ENCODE data around the gene OR6P1.

The OR6P1 gene

GRCh38 chr1:158570480-158570879 is at the start of gene OR6P1:
OR6P1 (minus strand) TSS chr1:158570580; CDS start chr1:158563604, 6,976 bp downstream.
- no peak for DNase-seq

- DNase-seq: no peak
Observed at GRCh38 chr1:158613764-158614163, 43.4 kb upstream of the OR6P1 start.

GRCh38 chr1:158611916-158612315 is 41.5 kb upstream of the OR6P1 start:
- no peak for DNase-seq

- DNase-seq: no peak
Observed at GRCh38 chr1:158607296-158607695, 36.9 kb upstream of the OR6P1 start.

GRCh38 chr1:158604968-158605367 is 34.6 kb upstream of the OR6P1 start, which contains the start of gene OR10Z1:
OR10Z1 (plus strand) TSS chr1:158605268; CDS start chr1:158606439, 1,171 bp downstream.
- no peak for DNase-seq

GRCh38 chr1:158600735-158601134 is 30.4 kb upstream of the OR6P1 start:
- no peak for DNase-seq

- no peak for DNase-seq
Observed at GRCh38 chr1:158586942-158587341, 16.6 kb upstream of the OR6P1 start.

- no peak for DNase-seq
Observed at GRCh38 chr1:158583962-158584361, 13.6 kb upstream of the OR6P1 start.

GRCh38 chr1:158579733-158580132 is 9.4 kb upstream of the OR6P1 start, which contains the start of gene OR10X1:
OR10X1 (minus strand) TSS chr1:158579899; CDS start chr1:158579899, 0 bp downstream.
- no peak for DNase-seq

GRCh38 chr1:158577561-158577960 is 7.2 kb upstream of the OR6P1 start:
- no peak for DNase-seq

- no peak for DNase-seq
Observed at GRCh38 chr1:158572226-158572625, 1.8 kb upstream of the OR6P1 start.

GRCh38 chr1:158564608-158565007 is 5.8 kb downstream of the OR6P1 start:
- DNase-seq: peak; percentile 57

- peak; percentile 10 for DNase-seq
Observed at GRCh38 chr1:158563853-158564252, 6.5 kb downstream of the OR6P1 start.

- DNase-seq: no peak
Observed at GRCh38 chr1:158559696-158560095, 10.7 kb downstream of the OR6P1 start.

GRCh38 chr1:158554352-158554751 is 16.0 kb downstream of the OR6P1 start, which contains the start of gene OR6Y1:
OR6Y1 (minus strand) TSS chr1:158554405; CDS start chr1:158548105, 6,300 bp downstream.
- DNase-seq: no peak

- no peak for DNase-seq
Observed at GRCh38 chr1:158552296-158552695, 18.1 kb downstream of the OR6P1 start.

GRCh38 chr1:158547533-158547932 is 22.8 kb downstream of the OR6P1 start:
- DNase-seq: no peak

GRCh38 chr1:158537609-158538008 is 32.8 kb downstream of the OR6P1 start:
- no peak for DNase-seq

GRCh38 chr1:158534496-158534895 is 35.9 kb downstream of the OR6P1 start:
- DNase-seq: no peak

- DNase-seq: peak; percentile 56
Observed at GRCh38 chr1:158527190-158527815, 43.1 kb downstream of the OR6P1 start.

- no peak for DNase-seq
Observed at GRCh38 chr1:158521666-158522058, 48.7 kb downstream of the OR6P1 start.

GRCh38 chr1:158520955-158521665 is 49.3 kb downstream of the OR6P1 start:
- no peak for DNase-seq

GRCh38 chr1:158520021-158520420 is 50.4 kb downstream of the OR6P1 start:
- DNase-seq: no peak

- no peak for DNase-seq
Observed at GRCh38 chr1:158516966-158517365, 53.4 kb downstream of the OR6P1 start.
